ENCODE data around the gene GAK.
"Not testable (repeated sequence)": the region's sequence is repeated elsewhere in the genome, so short reads cannot be mapped to it uniquely, and the experiment has no call there.

GAK gene

GRCh38 chr4:952881-953573 lies 20.9 kb upstream of the GAK start:
- no peak for DNase-seq

- DNase-seq: no peak
Observed at GRCh38 chr4:951594-952468, 19.7 kb upstream of the GAK start.

GRCh38 chr4:951186-951585 lies 19.1 kb upstream of the GAK start:
- no peak for DNase-seq

GRCh38 chr4:950136-951020 lies 18.3 kb upstream of the GAK start:
- no peak for DNase-seq

- DNase-seq: no peak
Observed at GRCh38 chr4:949656-950055, 17.5 kb upstream of the GAK start.

GRCh38 chr4:948936-949300 lies 16.8 kb upstream of the GAK start:
- DNase-seq: no peak

- DNase-seq: no peak
Observed at GRCh38 chr4:948101-948935, 16.2 kb upstream of the GAK start.

- no peak for DNase-seq
Observed at GRCh38 chr4:947491-947971, 15.4 kb upstream of the GAK start.

GRCh38 chr4:946517-947471 lies 14.7 kb upstream of the GAK start:
- no peak for DNase-seq

- no peak for DNase-seq
Observed at GRCh38 chr4:946103-946450, 14.0 kb upstream of the GAK start.

- DNase-seq: no peak
Observed at GRCh38 chr4:945274-946102, 13.4 kb upstream of the GAK start.

- not testable (repeated sequence) for DNase-seq
Observed at GRCh38 chr4:939508-939907, 7.4 kb upstream of the GAK start.

- DNase-seq: no peak
Observed at GRCh38 chr4:932713-933070, 576 bp upstream of the GAK start.

- no peak for DNase-seq
Observed at GRCh38 chr4:931194-931959, 739 bp downstream of the GAK start.

- no peak for DNase-seq
Observed at GRCh38 chr4:930827-931193, 1.3 kb downstream of the GAK start.

GRCh38 chr4:930028-930551 lies 2.0 kb downstream of the GAK start:
- DNase-seq: no peak

- DNase-seq: no peak
Observed at GRCh38 chr4:929096-929765, 2.9 kb downstream of the GAK start.

- not testable (repeated sequence) for DNase-seq
Observed at GRCh38 chr4:927566-927965, 4.5 kb downstream of the GAK start.

GRCh38 chr4:926538-926937 lies 5.6 kb downstream of the GAK start:
- DNase-seq: no peak
